Naive B cell (primary cell): ENCODE measurements around the gene AAK1. TPM values are rescaled to one million over a fixed set of nuclear protein-coding genes. Genes with fewer than 3 reads are reported as not detected.
"Not testable (repeated sequence)": the region's sequence is repeated elsewhere in the genome, so short reads cannot be mapped to it uniquely, and the experiment has no call there.

Source experiments
- ATAC-seq, 2 donors: fragments of 150-1000 bp; cut with Tn5 transposase; 2 replicates each; pipeline ENCODE4 v1.10.0; 2021; ENCODE audit warnings: low read depth in 2 of 2, mild to moderate bottlenecking in 2 of 2, moderate library complexity in 2 of 2
- DNase-seq: peaks from one replicate; pipeline ENCODE4 v3.0.0; 2022
- H3K27ac Mint-ChIP-seq, 6 donors: one replicate each; pipeline ENCODE4 v1.8.0; 2020 to 2022; ENCODE audit warnings: mild to moderate bottlenecking in 6 of 6, mixed read lengths in 6 of 6, moderate library complexity in 5 of 6, inconsistent platforms in 2 of 6
- H3K27me3 Mint-ChIP-seq, 3 donors: one replicate each; pipeline ENCODE4 v1.8.0; 2021 to 2022; ENCODE audit warnings: mixed read lengths in 3 of 3, mild to moderate bottlenecking in 1 of 3
- H3K36me3 Mint-ChIP-seq, 2 donors: one replicate each; pipeline ENCODE4 v1.8.0; 2020 to 2022; ENCODE audit warnings: mixed read lengths in 2 of 2, inconsistent platforms in 1 of 2, mild to moderate bottlenecking in 1 of 2
- H3K4me1 Mint-ChIP-seq, 3 donors: one replicate each; pipeline ENCODE4 v1.8.0; 2020 to 2022; ENCODE audit warnings: mixed read lengths in 3 of 3, inconsistent platforms in 1 of 3, mild to moderate bottlenecking in 1 of 3, moderate library complexity in 1 of 3
- H3K4me3 Mint-ChIP-seq, 8 donors: one replicate each; pipeline ENCODE4 v1.8.0; 2020 to 2022; ENCODE audit warnings: mild to moderate bottlenecking in 8 of 8, mixed read lengths in 8 of 8, moderate library complexity in 8 of 8, inconsistent platforms in 2 of 8
- H3K9me3 Mint-ChIP-seq, 7 donors: one replicate each; pipeline ENCODE4 v1.8.0; 2020 to 2022; ENCODE audit warnings: mixed read lengths in 7 of 7, mild to moderate bottlenecking in 5 of 7, inconsistent platforms in 2 of 7, moderate library complexity in 1 of 7
- polyA plus RNA-seq, 6 donors: library from polyadenylated mRNA; unstranded; fragments of 300-500 nt; fragmentation: Illumina TruSeq; gene quantifications; one replicate each; pipeline ENCODE4 v1.2.3, GENCODE V29; 2021; ENCODE audit warnings: low read depth in 6 of 6

Gene AAK1
- polyA plus RNA-seq, 6 donors from 2014 or later: 0.47 to 6.1 (median 3.4) TPM

DNA sequence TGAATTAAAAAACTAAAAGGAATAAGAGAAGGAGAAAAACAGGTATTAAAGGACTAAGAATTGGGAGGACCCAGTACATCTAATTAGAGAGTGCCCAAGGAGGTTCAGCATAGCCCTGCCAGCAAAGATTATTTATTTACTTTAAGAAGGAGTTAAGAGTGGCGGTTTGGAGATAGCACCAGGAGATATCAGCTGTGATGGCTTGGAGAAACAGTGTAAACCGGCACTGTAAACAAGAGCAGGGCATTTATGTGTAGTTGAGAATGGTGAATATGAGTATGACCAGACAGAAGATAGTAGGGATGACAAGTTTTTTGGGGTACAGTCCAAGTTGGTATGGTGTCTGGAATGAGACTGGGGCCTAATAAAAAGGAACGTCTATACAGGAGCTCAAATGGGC is 199.9 kb downstream of the AAK1 start:
- peaks cover 0 to 20% (median 3%) of the 10 kb centered on the region in 7 donors for H3K9me3 Mint-ChIP-seq
- not testable (repeated sequence) for H3K4me3 Mint-ChIP-seq, H3K36me3 Mint-ChIP-seq, DNase-seq, H3K27ac Mint-ChIP-seq, H3K4me1 Mint-ChIP-seq, ATAC-seq
- H3K27me3 Mint-ChIP-seq: peaks cover 0 to 13% (median 3%) of the 10 kb centered on the region in 3 donors

DNA sequence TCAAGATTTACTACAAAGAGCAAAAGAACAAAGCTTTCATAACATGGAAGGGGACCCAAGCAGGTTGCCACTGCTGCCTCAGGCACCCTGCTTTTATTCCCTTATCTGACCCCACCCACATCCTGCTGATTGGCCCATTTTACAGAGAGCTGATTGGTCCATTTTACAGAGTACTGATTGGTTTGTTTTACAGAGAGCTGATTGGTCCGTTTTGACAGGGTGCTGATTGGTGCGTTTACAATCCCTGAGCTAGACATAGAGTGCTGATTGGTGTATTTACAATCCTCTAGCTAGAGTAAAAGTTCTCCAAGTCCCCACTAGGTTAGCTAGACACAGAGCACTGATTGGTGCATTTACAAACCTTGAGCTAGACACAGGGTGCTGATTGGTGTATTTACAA is 204.0 kb downstream of the AAK1 start:
- ATAC-seq, H3K27me3 Mint-ChIP-seq, DNase-seq, H3K9me3 Mint-ChIP-seq, H3K36me3 Mint-ChIP-seq: not testable (repeated sequence)
- peaks cover 25 to 39% (median 33%) of the 10 kb centered on the region in 3 donors for H3K4me1 Mint-ChIP-seq
- H3K27ac Mint-ChIP-seq: peak overlapping the region in 4 of 6 donors; percentile 48 to 96 (median 81)
- peak overlapping the region in 5 of 8 donors; percentile 26 to 97 (median 32) for H3K4me3 Mint-ChIP-seq

- H3K27ac Mint-ChIP-seq: peak overlapping the region; percentile 64 to 99 (median 98)
- ATAC-seq (no peak), DNase-seq (no peak)
- peaks cover 0 to 10% (median 3%) of the 10 kb centered on the region in 7 donors for H3K9me3 Mint-ChIP-seq
- H3K4me1 Mint-ChIP-seq: peaks cover 26 to 48% (median 34%) of the 10 kb centered on the region in 3 donors
- H3K4me3 Mint-ChIP-seq: peak overlapping the region; percentile 39 to 100 (median 91)
- H3K27me3 Mint-ChIP-seq: no peaks in the 10 kb centered on the region
- no peaks in the 10 kb centered on the region for H3K36me3 Mint-ChIP-seq
Observed at GRCh38 chr2:69438580-69438979, 205.0 kb downstream of the AAK1 start.

DNA sequence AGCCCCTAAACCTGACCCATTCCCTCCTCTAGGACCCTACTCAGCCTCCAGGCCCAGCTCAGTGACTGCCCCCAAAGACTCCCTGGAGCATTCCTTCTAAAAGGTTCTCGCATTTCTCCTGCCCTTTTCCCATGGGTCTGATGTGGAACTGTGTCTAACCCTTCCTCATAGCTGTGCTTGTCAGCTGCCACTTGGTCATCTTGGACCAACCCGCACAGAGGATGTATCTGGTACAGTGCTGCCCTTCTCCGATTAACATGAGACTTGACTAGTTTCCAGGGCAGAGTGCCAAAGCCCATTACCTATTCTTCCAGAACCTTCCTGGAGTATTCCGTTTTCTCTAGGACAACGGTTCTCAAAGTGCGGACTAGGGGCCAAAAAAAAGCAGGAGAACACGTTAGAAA is 205.8 kb downstream of the AAK1 start:
- Mint-ChIP-seq H3K4me3 (peak overlapping the region; percentile 89 to 100 (median 98)), H3K36me3 (no peaks in the 10 kb centered on the region), H3K27ac (peak overlapping the region; percentile 96 to 99 (median 99)), H3K27me3 (no peaks in the 10 kb centered on the region), H3K4me1 (peaks cover 26 to 48% (median 34%) of the 10 kb centered on the region in 3 donors), H3K9me3 (peaks cover 0 to 10% (median 3%) of the 10 kb centered on the region in 7 donors)
- no peak for DNase-seq
- no peak for ATAC-seq

DNA sequence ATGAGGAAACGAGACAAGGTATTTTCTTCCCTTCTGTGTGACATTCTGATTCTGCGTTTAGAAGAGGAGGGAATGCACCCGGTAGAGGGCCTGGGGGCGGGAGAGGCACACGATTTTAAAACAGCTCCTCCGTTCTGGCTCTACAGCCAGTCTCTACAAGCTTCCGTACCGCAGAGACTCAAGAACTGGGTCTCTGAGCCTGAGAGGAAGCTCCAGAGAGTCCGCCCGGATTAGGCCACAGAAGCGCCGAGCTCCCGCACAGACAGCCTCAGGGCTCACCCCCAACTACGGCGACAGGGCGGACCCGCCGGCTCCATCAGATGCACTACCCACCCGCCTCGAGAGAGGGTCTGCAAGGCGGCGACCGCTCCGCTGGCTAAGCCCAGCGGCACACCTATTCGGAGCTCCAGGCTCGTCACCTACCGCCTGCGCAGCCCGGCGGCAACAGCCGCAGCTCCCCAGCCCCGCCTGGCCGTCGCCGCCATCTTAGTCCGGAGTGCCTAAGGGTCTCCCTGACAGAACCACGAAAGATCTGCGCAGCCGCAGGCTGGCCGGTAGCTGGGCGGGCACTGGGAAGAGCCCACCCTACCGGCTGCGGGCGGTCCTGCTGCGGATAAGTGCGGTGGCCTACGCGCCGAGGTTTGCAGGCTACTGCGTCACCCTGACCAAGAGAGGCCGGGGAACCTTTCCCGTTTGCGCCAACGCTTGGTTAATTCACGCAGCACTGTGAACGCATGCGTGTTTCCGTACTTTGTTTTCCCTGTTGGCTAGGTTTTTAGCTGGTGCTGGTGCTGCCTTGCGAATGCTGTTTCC is 206.4 kb downstream of the AAK1 start, which contains the start of gene NFU1:
Gene NFU1, minus strand, starts transcription at position 498 of the 813 bp plus-strand sequence. Its CDS starts 13 bp downstream, at position 485.
- peak within 1 kb of the TSS; percentile 96 to 99 (median 99) for H3K27ac Mint-ChIP-seq
- no peaks in the 10 kb centered on the region for H3K36me3 Mint-ChIP-seq
- no peaks in the 10 kb centered on the region for H3K27me3 Mint-ChIP-seq
- DNase-seq (peak; percentile 93), ATAC-seq (peak; percentile 83 to 85)
- H3K4me1 Mint-ChIP-seq: peaks cover 26 to 50% (median 34%) of the 10 kb centered on the region in 3 donors
- peaks cover 0 to 10% (median 3%) of the 10 kb centered on the region in 7 donors for H3K9me3 Mint-ChIP-seq
- H3K4me3 Mint-ChIP-seq: peak within 1 kb of the TSS; percentile 89 to 100 (median 98)

DNA sequence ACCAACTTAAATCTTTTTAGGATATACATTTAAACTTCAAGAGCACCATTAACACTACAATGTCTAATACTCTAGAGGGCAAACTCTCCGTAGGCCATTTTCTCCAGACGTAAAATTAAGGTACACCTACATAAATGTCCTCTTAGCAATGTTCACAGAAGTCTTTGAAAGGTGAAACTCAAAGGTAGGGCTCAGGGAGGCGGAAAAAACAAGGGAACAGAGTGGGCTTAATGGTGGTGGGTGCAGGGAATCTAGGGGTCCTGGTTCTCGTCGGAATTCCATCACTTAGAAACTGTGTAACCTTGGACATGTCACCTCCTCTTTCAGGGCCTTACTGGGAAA is 207.0 kb downstream of the AAK1 start:
- peaks cover 0 to 10% (median 3%) of the 10 kb centered on the region in 7 donors for H3K9me3 Mint-ChIP-seq
- no peaks in the 10 kb centered on the region for H3K36me3 Mint-ChIP-seq
- peak overlapping the region; percentile 96 to 99 (median 99) for H3K27ac Mint-ChIP-seq
- DNase-seq (no peak), ATAC-seq (peak; percentile 3 to 7)
- H3K4me3 Mint-ChIP-seq: peak overlapping the region; percentile 89 to 100 (median 98)
- H3K4me1 Mint-ChIP-seq: peaks cover 26 to 50% (median 34%) of the 10 kb centered on the region in 3 donors
- H3K27me3 Mint-ChIP-seq: no peaks in the 10 kb centered on the region

- peak overlapping the region in 3 of 6 donors; percentile 3 to 88 (median 49) for H3K27ac Mint-ChIP-seq
- peaks cover 0 to 5% of the 10 kb centered on the region in 2 donors for H3K36me3 Mint-ChIP-seq
- peak overlapping the region in 6 of 8 donors; percentile 4 to 97 (median 38) for H3K4me3 Mint-ChIP-seq
- peaks cover 0 to 7% (median 3%) of the 10 kb centered on the region in 7 donors for H3K9me3 Mint-ChIP-seq
- H3K27me3 Mint-ChIP-seq: no peaks in the 10 kb centered on the region
- peaks cover 26 to 55% (median 34%) of the 10 kb centered on the region in 3 donors for H3K4me1 Mint-ChIP-seq
- DNase-seq (no peak), ATAC-seq (no peak)
Observed at GRCh38 chr2:69434753-69435152, 208.8 kb downstream of the AAK1 start.

- H3K27me3 Mint-ChIP-seq: no peaks in the 10 kb centered on the region
- H3K9me3 Mint-ChIP-seq: no peaks in the 10 kb centered on the region
- DNase-seq (no peak), ATAC-seq (no peak)
- H3K36me3 Mint-ChIP-seq: peaks cover 0 to 9% of the 10 kb centered on the region in 2 donors
- H3K27ac Mint-ChIP-seq: peak overlapping the region in 2 of 6 donors; percentile 34 to 38
- H3K4me3 Mint-ChIP-seq: no peak overlapping the region
- peaks cover 2 to 21% (median 3%) of the 10 kb centered on the region in 3 donors for H3K4me1 Mint-ChIP-seq
Observed at GRCh38 chr2:69429491-69430183, 213.9 kb downstream of the AAK1 start.

GRCh38 chr2:69428981-69429380 is 214.6 kb downstream of the AAK1 start:
- DNase-seq (no peak), ATAC-seq (no peak)
- Mint-ChIP-seq H3K36me3 (peaks cover 0 to 9% of the 10 kb centered on the region in 2 donors), H3K4me1 (peaks cover 0 to 16% (median 0%) of the 10 kb centered on the region in 3 donors), H3K4me3 (no peak overlapping the region), H3K9me3 (no peaks in the 10 kb centered on the region), H3K27me3 (no peaks in the 10 kb centered on the region), H3K27ac (peak overlapping the region in 3 of 6 donors; percentile 32 to 38 (median 33))

- Mint-ChIP-seq H3K4me1 (peaks cover 0 to 12% (median 5%) of the 10 kb centered on the region in 3 donors), H3K27ac (no peak overlapping the region), H3K9me3 (no peaks in the 10 kb centered on the region), H3K4me3 (no peak overlapping the region), H3K36me3 (peaks cover 0 to 17% of the 10 kb centered on the region in 2 donors), H3K27me3 (no peaks in the 10 kb centered on the region)
- ATAC-seq (no peak), DNase-seq (no peak)
Observed at GRCh38 chr2:69424419-69424818, 219.1 kb downstream of the AAK1 start.

DNA sequence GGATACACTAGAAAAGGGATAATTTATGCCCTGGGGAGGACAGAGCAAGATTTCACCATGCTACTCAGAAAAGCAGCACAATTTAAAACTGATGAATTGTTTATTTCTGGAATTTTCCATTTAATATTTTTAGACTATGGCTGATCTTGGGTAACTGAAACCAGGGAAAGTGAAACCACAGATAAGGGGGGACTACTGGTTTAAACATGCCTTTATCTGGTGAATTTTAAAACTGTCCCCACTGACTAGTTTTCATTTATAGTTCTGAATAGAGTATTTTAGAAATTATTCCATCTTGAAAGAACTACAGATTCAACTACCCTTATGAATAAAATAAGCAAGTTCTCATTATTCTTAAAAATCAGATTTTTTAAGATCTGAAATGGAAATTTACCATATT is 221.3 kb downstream of the AAK1 start:
- no peak for ATAC-seq
- Mint-ChIP-seq H3K27me3 (no peaks in the 10 kb centered on the region), H3K9me3 (no peaks in the 10 kb centered on the region), H3K27ac (peak overlapping the region in 3 of 6 donors; percentile 48 to 52 (median 49)), H3K4me1 (peaks cover 0 to 9% (median 5%) of the 10 kb centered on the region in 3 donors), H3K4me3 (no peak overlapping the region), H3K36me3 (peaks cover 0 to 17% of the 10 kb centered on the region in 2 donors)
- no peak for DNase-seq

- not testable (repeated sequence) for H3K27ac Mint-ChIP-seq, H3K9me3 Mint-ChIP-seq
- peaks cover 0 to 17% of the 10 kb centered on the region in 2 donors for H3K36me3 Mint-ChIP-seq
Observed at GRCh38 chr2:69419111-69419510, 224.4 kb downstream of the AAK1 start.

GRCh38 chr2:69416147-69416546 is 227.4 kb downstream of the AAK1 start:
- H3K27ac Mint-ChIP-seq: no peak overlapping the region
- ATAC-seq (no peak), DNase-seq (no peak)
- no peak overlapping the region for H3K4me3 Mint-ChIP-seq
- H3K4me1 Mint-ChIP-seq: peaks cover 0 to 5% (median 0%) of the 10 kb centered on the region in 3 donors
- H3K9me3 Mint-ChIP-seq: no peaks in the 10 kb centered on the region
- peaks cover 0 to 13% of the 10 kb centered on the region in 2 donors for H3K36me3 Mint-ChIP-seq
- no peaks in the 10 kb centered on the region for H3K27me3 Mint-ChIP-seq

More at GRCh38 chr2:69419111-69419510, 224.4 kb downstream of the AAK1 start:
- H3K4me1 Mint-ChIP-seq, H3K27me3 Mint-ChIP-seq, ATAC-seq, DNase-seq, H3K4me3 Mint-ChIP-seq: not testable (repeated sequence)
